Muscle layer of duodenum (tissue), 2 donors: ENCODE results near the gene TRAPPC12.
"Not testable (repeated sequence)": the region's sequence is repeated elsewhere in the genome, so short reads cannot be mapped to it uniquely, and the experiment has no call there.

Experiments used
- H3K27ac ChIP-seq: one replicate; pipeline ENCODE4 v1.7.0; 2013; ENCODE audit warnings: mild to moderate bottlenecking, low read length
- H3K27me3 ChIP-seq: one replicate; pipeline ENCODE4 v1.7.0; 2013; ENCODE audit warnings: low read depth, mild to moderate bottlenecking, control low read depth, low read length
- H3K36me3 ChIP-seq, 2 donors: one replicate each; pipeline ENCODE4 v1.7.0; 2013; ENCODE audit warnings: low read length in 2 of 2, control low read depth in 1 of 2, mild to moderate bottlenecking in 1 of 2; ENCODE audit not compliant: insufficient read depth in 2 of 2, control insufficient read depth in 1 of 2
- H3K4me1 ChIP-seq, 2 donors: one replicate each; pipeline ENCODE4 v1.7.0; 2013; ENCODE audit warnings: low read length in 2 of 2, mild to moderate bottlenecking in 2 of 2, control low read depth in 1 of 2, moderate library complexity in 1 of 2; ENCODE audit not compliant: insufficient read depth in 2 of 2, control insufficient read depth in 1 of 2
- H3K4me3 ChIP-seq, 2 donors: one replicate each; pipeline ENCODE4 v1.7.0; 2013; ENCODE audit warnings: low read length in 2 of 2, low read depth in 1 of 2, mild to moderate bottlenecking in 1 of 2
- H3K9me3 ChIP-seq, 2 donors: one replicate each; pipeline ENCODE4 v1.7.0; 2013; ENCODE audit warnings: low read length in 2 of 2, control low read depth in 1 of 2, mild to moderate bottlenecking in 1 of 2; ENCODE audit not compliant: control insufficient read depth in 1 of 2
- donor health status: healthy.

TRAPPC12 gene

GRCh38 chr2:3492951-3493614, 113.6 kb downstream of the TRAPPC12 start:
- Histone ChIP-seq H3K4me3 (no peak overlapping the region), H3K9me3 (no peaks in the 10 kb centered on the region), H3K27me3 (no peaks in the 10 kb centered on the region)

GRCh38 chr2:3493615-3494007, 114.1 kb downstream of the TRAPPC12 start:
- peak overlapping the region in 1 of 2 donors; percentile 25 for H3K4me3 ChIP-seq
- H3K9me3 ChIP-seq: no peaks in the 10 kb centered on the region
- H3K27me3 ChIP-seq: no peaks in the 10 kb centered on the region
- H3K27ac ChIP-seq: no peak overlapping the region
- peaks cover 10 to 36% of the 10 kb centered on the region in 2 donors for H3K36me3 ChIP-seq
- H3K4me1 ChIP-seq: peaks cover 0 to 6% of the 10 kb centered on the region in 2 donors

More at GRCh38 chr2:3492951-3493614, 113.6 kb downstream of the TRAPPC12 start:
- Histone ChIP-seq H3K36me3 (peaks cover 5 to 31% of the 10 kb centered on the region in 2 donors), H3K27ac (no peak overlapping the region), H3K4me1 (peaks cover 0 to 6% of the 10 kb centered on the region in 2 donors)

GRCh38 chr2:3494984-3495666, 115.6 kb downstream of the TRAPPC12 start:
- no peaks in the 10 kb centered on the region for H3K27me3 ChIP-seq
- H3K9me3 ChIP-seq: no peaks in the 10 kb centered on the region
- H3K4me1 ChIP-seq: peaks cover 0 to 6% of the 10 kb centered on the region in 2 donors
- H3K27ac ChIP-seq: no peak overlapping the region
- peaks cover 20 to 51% of the 10 kb centered on the region in 2 donors for H3K36me3 ChIP-seq
- H3K4me3 ChIP-seq: no peak overlapping the region

- not testable (repeated sequence) for H3K9me3 ChIP-seq, H3K27me3 ChIP-seq, H3K4me3 ChIP-seq, H3K27ac ChIP-seq, H3K4me1 ChIP-seq
- peaks cover 29 to 63% of the 10 kb centered on the region in 2 donors for H3K36me3 ChIP-seq
Measured at GRCh38 chr2:3496708-3497080, 117.2 kb downstream of the TRAPPC12 start.

GRCh38 chr2:3498783-3499394, 119.4 kb downstream of the TRAPPC12 start:
- peaks cover 35 to 69% of the 10 kb centered on the region in 2 donors for H3K36me3 ChIP-seq
- no peaks in the 10 kb centered on the region for H3K9me3 ChIP-seq
- no peaks in the 10 kb centered on the region for H3K27me3 ChIP-seq
- H3K4me3 ChIP-seq: no peak overlapping the region
- H3K27ac ChIP-seq: no peak overlapping the region
- H3K4me1 ChIP-seq: no peaks in the 10 kb centered on the region

- no peak overlapping the region for H3K27ac ChIP-seq
- no peaks in the 10 kb centered on the region for H3K27me3 ChIP-seq
- peaks cover 47 to 67% of the 10 kb centered on the region in 2 donors for H3K36me3 ChIP-seq
Measured at GRCh38 chr2:3500326-3500899, 120.9 kb downstream of the TRAPPC12 start.

GRCh38 chr2:3503046-3503445, 123.6 kb downstream of the TRAPPC12 start:
- no peak overlapping the region for H3K27ac ChIP-seq
- H3K27me3 ChIP-seq: no peaks in the 10 kb centered on the region
- no peaks in the 10 kb centered on the region for H3K4me1 ChIP-seq
- no peak overlapping the region for H3K4me3 ChIP-seq
- H3K36me3 ChIP-seq: peaks cover 41 to 44% of the 10 kb centered on the region in 2 donors
- no peaks in the 10 kb centered on the region for H3K9me3 ChIP-seq

More at GRCh38 chr2:3500326-3500899, 120.9 kb downstream of the TRAPPC12 start:
- Histone ChIP-seq H3K9me3 (no peaks in the 10 kb centered on the region), H3K4me1 (no peaks in the 10 kb centered on the region), H3K4me3 (no peak overlapping the region)

- Histone ChIP-seq H3K27me3 (no peaks in the 10 kb centered on the region), H3K9me3 (no peaks in the 10 kb centered on the region), H3K4me1 (no peaks in the 10 kb centered on the region), H3K27ac (no peak overlapping the region), H3K36me3 (peaks cover 38 to 42% of the 10 kb centered on the region in 2 donors), H3K4me3 (no peak overlapping the region)
Measured at GRCh38 chr2:3503483-3503882, 124.0 kb downstream of the TRAPPC12 start.

- Histone ChIP-seq H3K9me3 (no peaks in the 10 kb centered on the region), H3K36me3 (peaks cover 27 to 33% of the 10 kb centered on the region in 2 donors), H3K27me3 (no peaks in the 10 kb centered on the region), H3K27ac (no peak overlapping the region), H3K4me1 (no peaks in the 10 kb centered on the region), H3K4me3 (no peak overlapping the region)
Measured at GRCh38 chr2:3504741-3505140, 125.2 kb downstream of the TRAPPC12 start.

GRCh38 chr2:3505771-3506170, 126.3 kb downstream of the TRAPPC12 start:
- Histone ChIP-seq H3K27me3 (no peaks in the 10 kb centered on the region), H3K9me3 (no peaks in the 10 kb centered on the region), H3K36me3 (peaks cover 23 to 26% of the 10 kb centered on the region in 2 donors), H3K4me3 (no peak overlapping the region), H3K27ac (no peak overlapping the region), H3K4me1 (no peaks in the 10 kb centered on the region)

- no peaks in the 10 kb centered on the region for H3K4me1 ChIP-seq
- H3K27me3 ChIP-seq: no peaks in the 10 kb centered on the region
- H3K4me3 ChIP-seq: no peak overlapping the region
- H3K36me3 ChIP-seq: peaks cover 19 to 39% of the 10 kb centered on the region in 2 donors
- H3K27ac ChIP-seq: no peak overlapping the region
- H3K9me3 ChIP-seq: no peaks in the 10 kb centered on the region
Measured at GRCh38 chr2:3512086-3512485, 132.6 kb downstream of the TRAPPC12 start.
